PC-3 (cell line): ENCODE measurements around the gene ACSL4. TPM values are rescaled to one million over a fixed set of nuclear protein-coding genes. Genes with fewer than 3 reads are reported as not detected.

Experiments used
- ATAC-seq: fragments of 200-7000 bp; cut with Tn5 transposase; 2 replicates; pipeline ENCODE4 v1.9.1; 2020; ENCODE audit warnings: mild to moderate bottlenecking, moderate library complexity
- BruUV-seq: library from RNA; stranded (reverse); fragments of 400-500 nt; replicated peaks from 2 replicates; lab custom pipeline; 2021; lab: Mats Ljungman, UMichigan
- CTCF ChIA-PET: fragments of 300-600 bp; sonication (Branson Sonifier 250); formaldehyde crosslinking; loops from one replicate; lab custom pipeline; 2022; ENCODE audit warnings: antibody characterized with exemption; lab: Charles Lee
- POLR2A ChIA-PET: fragments of 300-600 bp; sonication (Branson Sonifier 250); formaldehyde crosslinking; loops from one replicate; lab custom pipeline; 2022; ENCODE audit warnings: antibody characterized with exemption; ENCODE audit not compliant: unreplicated experiment; lab: Charles Lee
- DNase-seq: peaks from one replicate; pipeline ENCODE4 v3.0.0-alpha.2; 2015
- H2AFZ ChIP-seq: fragments of 300-600 bp; sonication (generic); 2 replicates; pipeline ENCODE4 v1.6.0; 2016; ENCODE audit warnings: antibody characterized with exemption, low read length
- H3F3A ChIP-seq: fragments of 300-600 bp; sonication (generic); one replicate; pipeline ENCODE4 v1.6.0; 2017; ENCODE audit warnings: antibody characterized with exemption, low read length, control low read depth, mild to moderate bottlenecking; ENCODE audit not compliant: unreplicated experiment
- H3K27ac ChIP-seq: fragments of 300-600 bp; sonication (generic); 2 replicates; pipeline ENCODE4 v1.5.1; 2016; ENCODE audit warnings: mild to moderate bottlenecking, low read length
- H3K27me3 ChIP-seq: fragments of 300-600 bp; sonication (generic); 2 replicates; pipeline ENCODE4 v1.6.1; 2016; ENCODE audit warnings: low read length, mixed read lengths
- H3K36me3 ChIP-seq: fragments of 300-600 bp; sonication (generic); 2 replicates; pipeline ENCODE4 v1.6.1; 2016; ENCODE audit warnings: low read depth, mixed run types, low read length, mixed read lengths
- H3K4me1 ChIP-seq: fragments of 300-600 bp; sonication (generic); 2 replicates; pipeline ENCODE4 v1.5.1; 2016; ENCODE audit warnings: low read length; ENCODE audit not compliant: insufficient read depth
- H3K4me2 ChIP-seq: fragments of 300-600 bp; sonication (generic); 2 replicates; pipeline ENCODE4 v1.6.0; 2016; ENCODE audit warnings: low read length
- H3K4me3 ChIP-seq: fragments of 300-600 bp; sonication (generic); 2 replicates; pipeline ENCODE4 v1.5.1; 2016; ENCODE audit warnings: mild to moderate bottlenecking, low read length, mixed read lengths
- H3K79me2 ChIP-seq: fragments of 300-600 bp; sonication (generic); 2 replicates; pipeline ENCODE4 v1.6.1; 2017; ENCODE audit warnings: low read length, mixed read lengths
- H3K9ac ChIP-seq: fragments of 300-600 bp; sonication (generic); 2 replicates; pipeline ENCODE4 v1.6.0; 2016; ENCODE audit warnings: mild to moderate bottlenecking, low read length
- H3K9me2 ChIP-seq: fragments of 300-600 bp; sonication (generic); replicated peaks from 2 replicates; pipeline ENCODE4 v1.6.1; 2016; ENCODE audit warnings: mixed run types, low read length, mixed read lengths
- H3K9me3 ChIP-seq: fragments of 300-600 bp; sonication (generic); 2 replicates; pipeline ENCODE4 v1.6.1; 2016; ENCODE audit warnings: low read length, mixed read lengths
- H4K20me1 ChIP-seq: fragments of 300-600 bp; sonication (generic); 2 replicates; pipeline ENCODE4 v1.6.1; 2016; ENCODE audit warnings: low read length, mixed read lengths
- CTCF ChIP-seq: fragments of 300-600 bp; sonication (generic); conservative IDR thresholded peaks from 2 replicates; pipeline ENCODE4 v1.5.1; 2017; ENCODE audit warnings: antibody characterized with exemption, low read depth, mild to moderate bottlenecking, low read length
- EZH2 ChIP-seq: fragments of 300-600 bp; sonication (generic); IDR thresholded peaks from one replicate; pipeline ENCODE4 v1.6.1; 2017; ENCODE audit warnings: antibody characterized with exemption, mild to moderate bottlenecking, low read length; ENCODE audit not compliant: unreplicated experiment
- EZH2phosphoT487 ChIP-seq: fragments of 300-600 bp; sonication (generic); IDR thresholded peaks from 2 replicates; pipeline ENCODE4 v1.6.1; 2018; ENCODE audit warnings: mild to moderate bottlenecking, antibody characterized with exemption, low read length, borderline replicate concordance
- intact Hi-C: fragments of 100-400 bp; cut with micrococcal nuclease; formaldehyde crosslinking; loops from 2 replicates; pipeline ENCODE4 v1.9.0; 2023
- total RNA-seq: library from RNA; depleted of rRNA; stranded (reverse); fragments of >200 nt; gene quantifications from 2 replicates; pipeline ENCODE4 v1.2.3, GENCODE V29; 2014

The ACSL4 gene
- total RNA-seq, 1 experiment from 2014 or later, result 41.7 TPM

GRCh38 chrX:109622270-109622669, 110.8 kb downstream of the ACSL4 start:
- ChIA-PET CTCF (no interaction called here), POLR2A (no interaction called here)
- intact Hi-C loops, result no loop called here
- no peaks in the 10 kb centered on the region for H3K79me2 ChIP-seq
- H3K27me3 ChIP-seq, result no peaks in the 10 kb centered on the region
- H3K36me3 ChIP-seq, result no peaks in the 10 kb centered on the region
- H3F3A ChIP-seq, result no peaks in the 10 kb centered on the region
- H3K4me2 ChIP-seq, result no peak overlapping the region
- ATAC-seq (no peak), DNase-seq (no peak)
- H3K9ac ChIP-seq, result no peak overlapping the region
- no peaks in the 10 kb centered on the region for H4K20me1 ChIP-seq
- no peak overlapping the region for H3K4me3 ChIP-seq
- H3K9me3 ChIP-seq, result no peaks in the 10 kb centered on the region
- no peaks in the 10 kb centered on the region for H3K9me2 ChIP-seq
- TF ChIP-seq CTCF, result no peak
- no peak for TF ChIP-seq EZH2
- no peak for TF ChIP-seq EZH2phosphoT487
- BruUV-seq, result no TSS peak
- no peak overlapping the region for H2AFZ ChIP-seq
- no peak overlapping the region for H3K27ac ChIP-seq
- no peaks in the 10 kb centered on the region for H3K4me1 ChIP-seq

GRCh38 chrX:109619771-109620170, 113.3 kb downstream of the ACSL4 start:
- Histone ChIP-seq H3K4me3 (no peak overlapping the region), H3K4me2 (no peak overlapping the region), H2AFZ (no peak overlapping the region), H3K4me1 (no peaks in the 10 kb centered on the region), H3K9me3 (no peaks in the 10 kb centered on the region), H3K27me3 (peaks cover 15% of the 10 kb centered on the region; the same call in 1 of the 2 replicates), H4K20me1 (no peaks in the 10 kb centered on the region), H3K9ac (no peak overlapping the region), H3K36me3 (no peaks in the 10 kb centered on the region), H3K79me2 (no peaks in the 10 kb centered on the region), H3K27ac (no peak overlapping the region), H3K9me2 (no peaks in the 10 kb centered on the region), H3F3A (no peaks in the 10 kb centered on the region)
- ChIA-PET POLR2A (no interaction called here), CTCF (no interaction called here)
- no peak for ATAC-seq
- no peak for TF ChIP-seq CTCF
- no peak for TF ChIP-seq EZH2phosphoT487
- no peak for TF ChIP-seq EZH2
- BruUV-seq, result no TSS peak
- intact Hi-C loops, result no loop called here
- DNase-seq, result no peak

GRCh38 chrX:109614951-109615350, 118.1 kb downstream of the ACSL4 start:
- Histone ChIP-seq H4K20me1 (no peaks in the 10 kb centered on the region), H3K79me2 (no peaks in the 10 kb centered on the region), H3K9ac (no peak overlapping the region), H3K4me3 (no peak overlapping the region), H3K9me3 (no peaks in the 10 kb centered on the region), H3K4me1 (no peaks in the 10 kb centered on the region), H3K36me3 (no peaks in the 10 kb centered on the region), H3K27me3 (peaks cover 18% of the 10 kb centered on the region; the same call in 1 of the 2 replicates), H3K27ac (no peak overlapping the region), H2AFZ (no peak overlapping the region), H3F3A (no peaks in the 10 kb centered on the region), H3K4me2 (no peak overlapping the region), H3K9me2 (no peaks in the 10 kb centered on the region)
- POLR2A ChIA-PET, result no interaction called here
- no peak for TF ChIP-seq EZH2phosphoT487
- CTCF ChIA-PET, result no interaction called here
- intact Hi-C loops, result no loop called here
- DNase-seq (no peak), ATAC-seq (no peak)
- BruUV-seq, result no TSS peak
